ENCODE data around the gene TUBGCP2.
A peak's percentile ranks its signal among the peaks of the same experiment; 100 is the strongest.
"Not testable (repeated sequence)": the region's sequence is repeated elsewhere in the genome, so short reads cannot be mapped to it uniquely, and the experiment has no call there.

TUBGCP2 gene

GRCh38 chr10:133324857-133325260 is 16.2 kb upstream of the TUBGCP2 start:
- DNase-seq, result peak; percentile 59

GRCh38 chr10:133324198-133324792 is 15.6 kb upstream of the TUBGCP2 start:
- peak; percentile 90 for DNase-seq

DNA sequence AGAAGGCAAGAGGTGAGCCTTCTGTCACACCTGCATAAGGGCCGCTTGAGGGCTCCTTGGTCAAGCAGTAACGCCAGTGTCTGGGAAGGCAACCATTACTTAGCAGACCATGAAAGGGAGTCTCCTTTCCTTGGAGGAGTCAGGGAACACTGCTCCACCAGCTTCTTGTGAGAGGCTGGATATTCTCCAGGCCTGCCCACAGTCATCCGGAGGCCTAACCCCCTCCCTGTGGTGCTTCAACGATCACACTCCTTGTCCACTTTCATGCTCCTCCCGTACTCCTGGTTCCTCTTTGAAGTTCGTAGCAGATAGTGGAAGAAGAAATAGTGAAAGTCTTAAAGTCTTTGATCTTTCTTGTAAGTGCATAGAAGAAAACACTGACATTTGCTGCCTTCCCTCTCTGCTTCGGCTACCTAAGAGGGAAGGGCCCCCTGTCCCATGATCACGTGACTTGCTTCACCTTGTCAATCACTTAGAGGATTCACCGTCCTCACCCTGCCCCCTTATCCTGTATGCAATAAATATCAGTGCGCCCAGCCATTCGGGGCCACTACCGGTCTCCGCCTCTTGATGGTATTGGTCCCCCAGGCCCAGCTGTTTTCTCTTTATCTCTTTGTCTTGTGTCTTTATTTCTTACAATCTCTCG is 13.5 kb upstream of the TUBGCP2 start:
- not testable (repeated sequence) for DNase-seq

GRCh38 chr10:133320852-133321422 is 12.3 kb upstream of the TUBGCP2 start:
- DNase-seq, result peak; percentile 37

- DNase-seq, result peak; percentile 92
These were observed 9.9 kb upstream of the TUBGCP2 start for GRCh38 chr10:133318494-133319127.

DNA sequence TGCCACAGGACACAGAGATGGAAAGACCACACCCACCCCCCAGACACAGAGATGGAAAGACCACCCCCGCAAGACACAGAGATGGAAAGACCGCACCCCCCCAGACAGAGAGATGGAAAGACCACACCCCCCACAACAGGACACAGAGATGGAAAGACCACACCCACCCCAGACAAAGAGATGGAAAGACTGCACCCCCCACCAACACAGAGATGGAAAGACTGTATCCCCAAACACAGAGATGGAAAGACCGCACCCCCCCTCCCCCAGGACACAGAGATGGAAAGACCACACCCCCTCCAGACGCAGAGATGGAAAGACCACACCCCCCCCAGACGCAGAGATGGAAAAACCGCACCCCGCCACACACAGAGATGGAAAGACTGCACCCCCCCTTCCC is 8.1 kb upstream of the TUBGCP2 start:
- no peak for DNase-seq

- DNase-seq, result no peak
These were observed 7.6 kb upstream of the TUBGCP2 start for GRCh38 chr10:133316266-133316665.

DNA sequence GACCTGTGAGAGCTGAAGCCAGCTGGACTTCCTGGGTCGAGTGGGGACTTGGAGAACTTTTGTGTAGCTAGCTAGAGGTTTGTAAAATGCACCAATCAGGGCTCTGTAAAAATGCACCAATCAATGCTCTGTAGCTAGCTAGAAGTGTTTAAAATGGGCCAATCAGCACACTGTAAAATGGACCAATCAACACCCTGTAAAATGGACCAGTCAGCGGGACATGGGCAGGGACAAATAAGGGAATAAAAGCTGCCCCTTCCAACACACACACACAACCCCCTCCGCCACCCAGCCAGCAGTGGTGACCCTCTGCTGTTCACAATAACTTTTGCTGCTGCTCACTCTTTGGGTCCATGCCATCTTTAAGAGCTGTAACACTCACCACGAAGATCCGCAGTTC is 7.2 kb upstream of the TUBGCP2 start:
- DNase-seq, result no peak

GRCh38 chr10:133314911-133315310 is 6.2 kb upstream of the TUBGCP2 start:
- DNase-seq, result no peak

DNA sequence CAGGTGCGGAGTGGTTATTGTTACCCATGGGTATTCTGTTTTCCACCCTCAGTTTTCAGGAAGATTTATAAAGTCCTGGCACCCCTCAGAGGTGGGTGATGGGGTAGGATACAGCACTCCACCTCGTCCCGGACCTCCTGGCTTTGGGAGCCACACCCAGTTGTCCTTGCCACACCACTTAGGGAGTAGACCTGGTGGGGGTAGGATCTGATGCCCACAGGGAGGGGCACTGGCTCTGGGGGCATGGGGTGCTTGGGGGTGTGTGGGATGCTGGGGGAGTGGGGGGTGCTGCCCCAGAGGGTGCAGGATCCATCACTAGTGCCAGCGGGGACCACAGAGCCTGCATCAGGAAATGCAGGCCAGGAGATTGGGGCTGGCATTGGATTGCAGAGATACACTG is 4.5 kb upstream of the TUBGCP2 start:
- DNase-seq, result no peak

GRCh38 chr10:133312769-133313145 is 4.1 kb upstream of the TUBGCP2 start:
- no peak for DNase-seq

- DNase-seq, result no peak
These were observed 3.5 kb upstream of the TUBGCP2 start for GRCh38 chr10:133312016-133312768.

- no peak for DNase-seq
These were observed 2.9 kb upstream of the TUBGCP2 start for GRCh38 chr10:133311570-133311969.

DNA sequence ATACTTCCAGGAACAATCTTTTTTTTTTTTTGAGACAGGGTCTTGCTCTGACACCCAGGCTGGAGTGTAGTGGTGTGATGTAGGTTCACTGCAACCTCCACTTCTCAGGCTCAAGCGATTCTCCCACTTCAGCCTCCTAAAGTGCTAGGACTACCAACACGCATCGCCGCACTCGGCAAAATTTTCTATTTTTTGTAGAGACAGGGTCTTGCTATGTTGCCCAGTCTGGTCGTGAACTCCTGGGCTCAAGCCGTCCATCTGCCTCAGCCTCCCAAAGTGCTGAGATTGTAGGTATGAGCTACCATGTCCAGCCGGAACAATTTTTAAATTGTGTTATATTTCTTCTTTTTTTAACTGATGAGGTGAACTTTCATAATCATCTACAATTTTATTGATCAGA is 2.1 kb upstream of the TUBGCP2 start:
- no peak for DNase-seq

- DNase-seq, result peak; percentile 62
These were observed 1.7 kb upstream of the TUBGCP2 start for GRCh38 chr10:133310399-133310755.

DNA sequence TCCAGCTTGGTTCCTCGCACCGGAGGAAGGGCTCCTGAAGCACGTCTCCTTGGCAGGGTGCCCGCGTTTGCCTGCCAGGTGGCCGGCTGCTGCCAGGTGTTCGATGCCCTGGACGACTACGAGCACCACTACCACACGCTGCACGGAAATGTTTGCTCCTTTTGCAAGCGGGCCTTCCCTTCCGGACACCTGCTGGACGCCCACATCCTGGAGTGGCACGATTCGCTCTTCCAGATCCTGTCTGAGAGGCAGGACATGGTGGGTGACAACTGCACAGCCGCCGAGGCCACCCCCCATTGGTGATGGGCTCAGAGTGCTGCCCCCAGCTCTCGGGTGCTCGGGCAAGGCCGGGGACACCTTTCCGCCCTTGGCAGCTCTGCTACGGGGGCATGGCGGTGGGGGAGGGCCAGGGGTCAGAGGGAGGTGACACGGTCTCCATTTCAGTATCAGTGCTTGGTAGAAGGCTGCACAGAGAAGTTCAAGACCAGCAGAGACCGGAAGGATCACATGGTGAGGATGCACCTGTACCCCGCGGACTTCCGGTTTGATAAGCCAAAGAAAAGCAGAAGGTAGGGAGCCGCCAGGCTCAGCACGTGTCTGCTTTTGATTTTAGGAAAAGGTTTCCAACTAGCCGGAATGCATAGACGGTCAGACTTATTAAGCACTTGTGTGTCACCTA is 1.2 kb upstream of the TUBGCP2 start:
- peak; percentile 97 for DNase-seq

GRCh38 chr10:133309100-133309719 is 538 bp upstream of the TUBGCP2 start:
- DNase-seq, result peak; percentile 96

- peak; percentile 95 for DNase-seq
These were observed 774 bp downstream of the TUBGCP2 start for GRCh38 chr10:133307776-133308420.

- DNase-seq, result no peak
These were observed 1.7 kb downstream of the TUBGCP2 start for GRCh38 chr10:133306941-133307379.

GRCh38 chr10:133306097-133306476 is 2.6 kb downstream of the TUBGCP2 start:
- no peak for DNase-seq

GRCh38 chr10:133303206-133303605 is 5.5 kb downstream of the TUBGCP2 start:
- DNase-seq, result no peak

- no peak for DNase-seq
These were observed 6.4 kb downstream of the TUBGCP2 start for GRCh38 chr10:133302230-133302629.
